OCI-M2 (cell line): ENCODE measurements around the gene CEP89.
"Not testable (repeated sequence)": the region's sequence is repeated elsewhere in the genome, so short reads cannot be mapped to it uniquely, and the experiment has no call there.

Experiments
- DNase-seq: peaks from one replicate; lab custom pipeline; 2025; ENCODE audit not compliant: unreplicated experiment; lab: John Stamatoyannopoulos, UW

Gene CEP89

GRCh38 chr19:32848035-32848434, 123.7 kb downstream of the CEP89 start:
- not testable (repeated sequence) for DNase-seq

DNA sequence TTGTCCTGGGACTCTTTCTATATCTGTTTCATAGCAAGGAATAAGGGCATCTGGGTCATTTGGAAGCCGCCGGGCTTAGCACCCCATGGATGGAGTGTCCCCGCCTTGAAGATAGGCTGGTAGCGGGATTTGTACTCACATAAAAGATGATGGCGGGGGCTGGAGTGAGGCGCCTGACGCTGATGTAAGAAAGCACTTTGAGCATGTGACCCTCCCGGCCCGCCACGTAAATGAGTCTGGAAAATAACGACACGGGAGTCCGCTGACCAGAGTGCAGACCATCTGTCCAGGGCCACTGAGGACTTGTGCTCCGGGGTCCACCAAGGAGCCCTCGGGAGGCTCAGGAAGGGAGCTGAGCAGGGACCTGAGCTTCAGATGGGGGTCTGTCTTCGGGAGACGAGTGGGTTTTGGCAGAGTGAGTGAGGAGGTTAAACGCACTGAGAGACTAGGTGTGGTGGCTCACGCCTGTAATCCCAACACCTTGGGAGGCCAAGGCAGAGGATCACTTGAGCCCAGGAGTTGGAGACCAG, 128.0 kb downstream of the CEP89 start:
- DNase-seq = no peak

DNA sequence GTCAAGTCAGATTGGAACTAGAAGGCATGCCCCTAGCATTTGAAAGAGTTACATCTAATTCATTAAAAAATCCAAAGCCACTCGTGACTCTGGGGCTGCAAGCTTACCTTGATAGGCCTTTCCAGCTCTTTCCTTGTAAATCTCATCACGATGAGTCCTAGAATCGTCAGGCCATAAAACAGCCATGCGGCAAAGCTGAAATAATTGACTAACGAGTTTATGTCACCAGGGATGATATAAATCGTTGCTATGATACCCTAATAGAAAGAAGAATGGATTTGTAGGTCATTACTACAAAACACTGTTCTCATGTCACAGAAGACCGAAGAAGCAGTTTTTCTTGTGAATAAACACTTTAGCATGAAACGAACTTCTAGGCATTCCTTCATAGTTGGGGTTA, 129.7 kb downstream of the CEP89 start:
- no peak for DNase-seq

- no peak for DNase-seq
Observed at GRCh38 chr19:32837531-32837930, 134.2 kb downstream of the CEP89 start.

DNA sequence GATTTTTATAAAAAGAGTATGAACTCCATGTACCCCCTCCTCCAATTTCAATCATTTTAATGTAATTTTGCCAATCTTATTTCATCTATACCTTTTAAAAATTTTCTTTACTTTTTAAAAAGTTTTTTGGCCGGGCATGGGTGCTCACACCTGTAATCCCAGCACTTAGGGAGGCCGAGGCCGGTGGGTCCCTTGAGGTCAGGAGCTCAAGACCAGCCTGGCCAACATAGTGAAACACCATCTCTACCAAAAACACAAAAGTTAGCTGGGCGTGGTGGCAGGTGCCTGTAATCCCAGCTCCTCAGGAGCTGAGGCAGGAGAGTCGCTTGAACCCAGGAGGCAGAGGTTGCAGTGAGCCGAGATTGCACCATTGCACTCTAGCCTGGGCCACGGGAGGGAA, 138.4 kb downstream of the CEP89 start:
- DNase-seq = not testable (repeated sequence)

GRCh38 chr19:32832825-32833224, 138.9 kb downstream of the CEP89 start:
- not testable (repeated sequence) for DNase-seq

GRCh38 chr19:32832094-32832493, 139.7 kb downstream of the CEP89 start:
- not testable (repeated sequence) for DNase-seq

DNA sequence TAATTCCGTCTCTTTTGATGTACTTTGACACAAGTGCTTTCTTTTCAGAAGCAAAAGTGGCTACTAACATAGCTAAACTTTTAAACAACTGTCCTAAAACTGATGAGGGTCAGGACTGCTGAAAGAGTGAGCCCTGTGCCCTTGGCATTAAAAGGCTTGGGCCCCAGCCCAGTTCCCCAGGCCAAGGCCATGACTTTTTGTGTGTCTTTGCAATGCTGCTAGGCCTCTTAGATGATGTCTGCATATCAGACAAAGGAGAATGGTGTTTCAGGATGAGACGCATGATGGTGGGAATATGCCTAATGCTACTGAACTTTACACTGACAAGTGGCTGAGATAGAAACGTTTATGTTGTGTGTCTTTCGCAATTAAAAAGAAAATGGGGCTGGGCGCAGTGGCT, 140.1 kb downstream of the CEP89 start:
- DNase-seq = no peak

DNA sequence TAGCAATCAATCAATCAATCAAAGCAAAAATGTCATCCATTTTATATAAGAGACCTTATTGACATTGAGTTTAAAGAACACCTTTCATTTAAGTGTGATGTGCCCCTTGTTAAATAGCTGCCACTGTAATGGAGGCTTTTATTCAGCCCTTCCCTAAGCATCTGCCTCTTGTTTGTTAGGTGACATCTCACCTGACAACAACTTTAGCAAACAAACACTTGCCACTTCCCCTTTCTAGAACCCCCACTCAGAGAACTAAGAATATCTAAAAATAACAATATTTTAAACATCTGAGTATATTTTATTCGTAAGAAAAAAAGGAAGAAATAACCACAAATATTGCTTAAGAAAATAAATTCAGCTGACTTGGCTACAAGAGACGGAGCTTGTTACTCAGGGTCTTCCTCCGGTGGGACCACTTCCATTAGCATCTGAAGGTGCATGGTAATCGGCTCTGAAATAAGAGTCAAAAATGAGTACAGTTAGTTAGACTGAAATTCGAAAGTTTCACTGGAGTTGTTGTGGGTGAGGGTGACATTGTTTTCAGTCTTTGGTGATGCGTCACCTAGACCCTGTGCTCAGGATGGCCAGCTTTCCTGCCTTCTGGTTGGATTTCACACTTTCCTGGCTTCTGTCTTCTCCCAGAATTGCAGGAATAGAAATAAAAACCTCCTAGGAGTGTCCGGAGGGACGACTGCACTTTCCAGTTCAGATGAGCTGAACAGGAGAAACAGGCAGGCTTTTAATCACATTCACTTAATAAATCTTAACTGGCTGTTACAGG, 141.3 kb downstream of the CEP89 start:
- no peak for DNase-seq

DNA sequence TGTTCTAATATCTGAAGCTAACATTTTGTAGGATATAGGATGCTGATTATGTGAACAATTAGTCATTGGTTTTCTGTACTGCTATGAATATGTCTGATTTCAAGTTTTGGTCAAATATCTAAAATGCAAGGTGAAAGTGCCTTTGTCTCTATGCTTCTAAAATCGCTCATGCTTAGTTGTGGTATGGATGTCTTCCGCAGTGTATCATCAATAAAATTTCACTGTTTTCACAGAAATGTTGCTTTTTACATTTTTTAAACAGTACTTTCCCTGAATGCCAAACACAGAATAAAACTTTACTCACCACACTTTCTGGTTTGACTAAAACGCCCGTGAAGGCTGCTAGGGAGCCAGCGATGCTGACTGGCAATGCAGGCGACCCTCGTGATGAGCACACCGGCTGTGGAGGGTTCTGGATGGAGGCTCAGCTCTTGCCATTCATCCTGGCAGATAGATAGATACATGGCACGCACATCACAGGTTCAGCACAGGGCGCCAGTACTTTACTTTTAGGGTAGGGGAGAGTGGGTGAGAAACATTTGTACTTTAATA, 142.3 kb downstream of the CEP89 start:
- no peak for DNase-seq

GRCh38 chr19:32828643-32829344, 143.0 kb downstream of the CEP89 start:
- no peak for DNase-seq

DNA sequence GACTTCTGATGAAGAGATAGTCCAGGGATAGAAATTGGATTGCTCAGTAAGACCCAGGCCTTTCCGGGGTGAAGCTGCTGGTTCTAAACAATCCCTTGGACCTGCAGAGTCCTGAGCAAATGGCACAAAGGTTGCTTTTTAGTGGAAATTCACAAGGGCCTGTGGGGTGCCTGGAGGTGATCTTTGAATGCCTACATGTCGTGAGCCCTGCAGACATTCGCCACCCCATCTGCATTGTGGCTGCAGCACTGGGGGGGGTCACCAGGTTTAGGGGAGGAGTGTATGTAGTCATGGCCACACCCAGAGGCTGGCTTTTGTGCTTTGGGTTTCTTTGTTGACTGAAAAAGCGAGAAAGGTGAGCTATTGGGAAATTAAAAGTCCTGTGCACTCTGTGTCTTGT, 143.6 kb downstream of the CEP89 start:
- DNase-seq = no peak
